PC-9 (cell line): ENCODE data around the gene HOMER3.

ENCODE experiments used
- EZH2 ChIP-seq: fragments of 200-600 bp; sonication (generic); IDR thresholded peaks from 2 replicates; pipeline ENCODE4 v1.8.0; 2017; ENCODE audit warnings: antibody characterized with exemption, low read depth
- TF ChIP-seq, protein P1 (sequence below): fragments of 200-600 bp; sonication (generic); conservative IDR thresholded peaks from 2 replicates; pipeline ENCODE4 v1.6.1; 2017; ENCODE audit warnings: mixed run types, antibody characterized with exemption, mild to moderate bottlenecking, moderate library complexity

GRCh38 chr19:18921593-18921992, 19.4 kb downstream of the HOMER3 start:
- TF ChIP-seq, protein P1, sequence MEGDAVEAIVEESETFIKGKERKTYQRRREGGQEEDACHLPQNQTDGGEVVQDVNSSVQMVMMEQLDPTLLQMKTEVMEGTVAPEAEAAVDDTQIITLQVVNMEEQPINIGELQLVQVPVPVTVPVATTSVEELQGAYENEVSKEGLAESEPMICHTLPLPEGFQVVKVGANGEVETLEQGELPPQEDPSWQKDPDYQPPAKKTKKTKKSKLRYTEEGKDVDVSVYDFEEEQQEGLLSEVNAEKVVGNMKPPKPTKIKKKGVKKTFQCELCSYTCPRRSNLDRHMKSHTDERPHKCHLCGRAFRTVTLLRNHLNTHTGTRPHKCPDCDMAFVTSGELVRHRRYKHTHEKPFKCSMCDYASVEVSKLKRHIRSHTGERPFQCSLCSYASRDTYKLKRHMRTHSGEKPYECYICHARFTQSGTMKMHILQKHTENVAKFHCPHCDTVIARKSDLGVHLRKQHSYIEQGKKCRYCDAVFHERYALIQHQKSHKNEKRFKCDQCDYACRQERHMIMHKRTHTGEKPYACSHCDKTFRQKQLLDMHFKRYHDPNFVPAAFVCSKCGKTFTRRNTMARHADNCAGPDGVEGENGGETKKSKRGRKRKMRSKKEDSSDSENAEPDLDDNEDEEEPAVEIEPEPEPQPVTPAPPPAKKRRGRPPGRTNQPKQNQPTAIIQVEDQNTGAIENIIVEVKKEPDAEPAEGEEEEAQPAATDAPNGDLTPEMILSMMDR, result no peak
- no peak for TF ChIP-seq EZH2
